A673 (cell line): Measurements from ENCODE around the gene ME2. TPM values are rescaled to one million over a fixed set of nuclear protein-coding genes. Genes with fewer than 3 reads are reported as not detected.

Source experiments
- BruUV-seq: library from RNA; stranded (reverse); fragments of 400-500 nt; replicated peaks from 2 replicates; lab custom pipeline; 2021; lab: Mats Ljungman, UMichigan
- CTCF ChIA-PET: fragments of 300-600 bp; sonication (Branson Sonifier 250); formaldehyde crosslinking; loops from one replicate; lab custom pipeline; 2022; ENCODE audit warnings: antibody characterized with exemption; lab: Charles Lee
- POLR2A ChIA-PET: fragments of 300-600 bp; sonication (Branson Sonifier 250); formaldehyde crosslinking; loops from one replicate; lab custom pipeline; 2022; ENCODE audit warnings: antibody characterized with exemption; ENCODE audit not compliant: low non-redundant PET; lab: Charles Lee
- DNase-seq: peaks from one replicate; pipeline ENCODE4 v3.0.0-alpha.2; 2015; ENCODE audit warnings: low spot score
- H3K27ac ChIP-seq: fragments of 200-600 bp; sonication (generic); 2 replicates; pipeline ENCODE4 v1.5.1; 2016; ENCODE audit warnings: mixed run types, low read depth, mild to moderate bottlenecking, mixed read lengths, antibody characterized with exemption, low read length; ENCODE audit not compliant: poor library complexity, severe bottlenecking
- H3K27me3 ChIP-seq: fragments of 200-600 bp; sonication (generic); replicated peaks from 2 replicates; pipeline ENCODE4 v1.6.1; 2017; ENCODE audit warnings: mixed run types, low read depth, mild to moderate bottlenecking, mixed read lengths, antibody characterized with exemption, low read length; ENCODE audit not compliant: insufficient read depth, poor library complexity
- H3K36me3 ChIP-seq: fragments of 200-600 bp; sonication (generic); 2 replicates; pipeline ENCODE4 v1.6.1; 2016; ENCODE audit warnings: mixed run types, mild to moderate bottlenecking, mixed read lengths, antibody characterized with exemption, low read length; ENCODE audit not compliant: insufficient read depth, poor library complexity, severe bottlenecking
- H3K4me1 ChIP-seq: fragments of 200-600 bp; sonication (generic); 2 replicates; pipeline ENCODE4 v1.6.1; 2017; ENCODE audit warnings: mixed run types, mild to moderate bottlenecking, mixed read lengths, antibody characterized with exemption, low read length; ENCODE audit not compliant: insufficient read depth, poor library complexity, severe bottlenecking
- H3K4me3 ChIP-seq: fragments of 200-600 bp; sonication (generic); 2 replicates; pipeline ENCODE4 v1.5.1; 2016; ENCODE audit warnings: low read depth, mixed run types, mild to moderate bottlenecking, mixed read lengths, low read length; ENCODE audit not compliant: poor library complexity, severe bottlenecking
- H3K9me3 ChIP-seq: fragments of 200-600 bp; sonication (generic); 2 replicates; pipeline ENCODE4 v1.6.1; 2016; ENCODE audit warnings: mixed run types, low read depth, mild to moderate bottlenecking, mixed read lengths, antibody characterized with exemption, low read length; ENCODE audit not compliant: poor library complexity, severe bottlenecking
- EZH2 ChIP-seq: fragments of 200-600 bp; sonication (generic); IDR thresholded peaks from 2 replicates; pipeline ENCODE4 v1.6.1; 2017; ENCODE audit warnings: borderline replicate concordance, low read depth, mild to moderate bottlenecking, mixed read lengths, antibody characterized with exemption, low read length; ENCODE audit not compliant: poor library complexity, severe bottlenecking
- intact Hi-C: fragments of 100-400 bp; cut with micrococcal nuclease; formaldehyde crosslinking; loops from one replicate; pipeline ENCODE4 v1.10.0; 2022; ENCODE audit not compliant: unreplicated experiment
- total RNA-seq: library from RNA; stranded (reverse); gene quantifications from 2 replicates; pipeline ENCODE4 v1.2.3, GENCODE V29; 2021
- TF ChIP-seq, protein P1 (sequence below): fragments of 300-800, 200-600 bp; sonication (generic); conservative IDR thresholded peaks from 2 replicates; pipeline ENCODE4 v1.5.1; 2017; ENCODE audit warnings: low read depth, mild to moderate bottlenecking, antibody characterized with exemption, low read length, moderate library complexity, mixed read lengths

ME2 gene
- total RNA-seq, 1 experiment from 2014 or later, result 55.3 TPM

DNA sequence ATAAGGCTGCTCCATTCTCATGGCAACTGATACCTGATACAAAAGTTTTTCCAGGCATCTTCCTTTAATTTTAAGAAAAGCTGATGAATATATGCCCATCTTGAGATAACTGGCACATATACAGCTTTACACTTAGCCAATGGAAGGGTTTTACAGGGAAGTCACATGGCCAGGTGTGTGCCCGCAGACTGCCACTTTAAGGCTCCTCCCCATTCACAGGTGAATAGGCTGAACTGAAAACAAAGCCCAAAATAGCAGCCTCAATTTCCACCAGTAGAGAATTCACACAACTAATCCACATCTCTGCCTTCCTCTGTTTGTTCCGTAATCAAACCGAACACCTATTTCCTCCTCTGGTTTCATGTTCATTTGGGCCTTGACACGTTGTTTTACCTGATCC, 9.8 kb upstream of the ME2 start:
- no peak for DNase-seq
- BruUV-seq, result no TSS peak
- H3K9me3 ChIP-seq, result no peaks in the 10 kb centered on the region
- H3K36me3 ChIP-seq, result no peaks in the 10 kb centered on the region
- CTCF ChIA-PET, result no interaction called here
- H3K4me3 ChIP-seq, result no peak overlapping the region
- POLR2A ChIA-PET, result no interaction called here
- no peak overlapping the region for H3K27ac ChIP-seq
- intact Hi-C loops, result no loop called here
- no peak for TF ChIP-seq EZH2
- TF ChIP-seq, protein P1, sequence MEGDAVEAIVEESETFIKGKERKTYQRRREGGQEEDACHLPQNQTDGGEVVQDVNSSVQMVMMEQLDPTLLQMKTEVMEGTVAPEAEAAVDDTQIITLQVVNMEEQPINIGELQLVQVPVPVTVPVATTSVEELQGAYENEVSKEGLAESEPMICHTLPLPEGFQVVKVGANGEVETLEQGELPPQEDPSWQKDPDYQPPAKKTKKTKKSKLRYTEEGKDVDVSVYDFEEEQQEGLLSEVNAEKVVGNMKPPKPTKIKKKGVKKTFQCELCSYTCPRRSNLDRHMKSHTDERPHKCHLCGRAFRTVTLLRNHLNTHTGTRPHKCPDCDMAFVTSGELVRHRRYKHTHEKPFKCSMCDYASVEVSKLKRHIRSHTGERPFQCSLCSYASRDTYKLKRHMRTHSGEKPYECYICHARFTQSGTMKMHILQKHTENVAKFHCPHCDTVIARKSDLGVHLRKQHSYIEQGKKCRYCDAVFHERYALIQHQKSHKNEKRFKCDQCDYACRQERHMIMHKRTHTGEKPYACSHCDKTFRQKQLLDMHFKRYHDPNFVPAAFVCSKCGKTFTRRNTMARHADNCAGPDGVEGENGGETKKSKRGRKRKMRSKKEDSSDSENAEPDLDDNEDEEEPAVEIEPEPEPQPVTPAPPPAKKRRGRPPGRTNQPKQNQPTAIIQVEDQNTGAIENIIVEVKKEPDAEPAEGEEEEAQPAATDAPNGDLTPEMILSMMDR, result no peak
- no peaks in the 10 kb centered on the region for H3K27me3 ChIP-seq
- H3K4me1 ChIP-seq, result no peaks in the 10 kb centered on the region

DNA sequence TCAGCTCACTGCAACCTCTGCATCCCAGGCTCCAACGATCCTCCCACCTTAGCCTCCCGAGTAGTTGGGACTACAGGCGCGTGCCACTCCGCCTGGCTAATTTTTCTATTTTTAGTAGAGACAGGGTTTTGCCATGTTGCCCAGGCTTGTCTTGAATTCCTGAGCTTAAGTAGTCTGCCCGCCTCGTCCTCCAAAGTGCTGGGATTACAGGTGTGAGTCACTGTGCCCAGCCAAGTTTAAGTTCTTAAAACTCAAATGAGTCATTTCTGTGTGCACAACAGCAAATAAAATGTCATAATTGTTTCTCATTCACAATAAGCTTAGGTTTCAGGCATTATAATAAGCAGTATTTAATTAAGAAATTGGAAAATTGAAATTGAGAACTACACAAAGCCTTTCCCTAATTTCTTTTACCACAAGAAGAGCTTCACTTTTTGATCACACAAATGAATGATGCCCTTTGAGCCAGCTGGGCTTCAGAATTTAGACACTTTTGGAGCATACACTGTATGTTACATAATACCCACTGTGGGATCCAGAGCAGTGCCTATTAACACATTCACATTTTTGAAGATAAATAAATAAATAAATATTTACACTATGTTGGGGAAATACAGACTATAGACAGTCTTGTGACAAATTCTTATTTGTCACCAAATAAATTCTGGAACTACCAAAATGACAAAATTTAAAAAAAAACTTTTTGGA, 8.6 kb upstream of the ME2 start:
- TF ChIP-seq, protein P1, result no peak
- TF ChIP-seq EZH2, result no peak
- H3K27me3 ChIP-seq, result no peaks in the 10 kb centered on the region
- H3K4me1 ChIP-seq, result no peaks in the 10 kb centered on the region
- ChIA-PET CTCF (no interaction called here), POLR2A (no interaction called here)
- H3K9me3 ChIP-seq, result no peaks in the 10 kb centered on the region
- BruUV-seq, result no TSS peak
- H3K36me3 ChIP-seq, result no peaks in the 10 kb centered on the region
- DNase-seq, result peak; percentile 37
- H3K4me3 ChIP-seq, result no peak overlapping the region
- intact Hi-C loops, result no loop called here
- no peak overlapping the region for H3K27ac ChIP-seq

DNA sequence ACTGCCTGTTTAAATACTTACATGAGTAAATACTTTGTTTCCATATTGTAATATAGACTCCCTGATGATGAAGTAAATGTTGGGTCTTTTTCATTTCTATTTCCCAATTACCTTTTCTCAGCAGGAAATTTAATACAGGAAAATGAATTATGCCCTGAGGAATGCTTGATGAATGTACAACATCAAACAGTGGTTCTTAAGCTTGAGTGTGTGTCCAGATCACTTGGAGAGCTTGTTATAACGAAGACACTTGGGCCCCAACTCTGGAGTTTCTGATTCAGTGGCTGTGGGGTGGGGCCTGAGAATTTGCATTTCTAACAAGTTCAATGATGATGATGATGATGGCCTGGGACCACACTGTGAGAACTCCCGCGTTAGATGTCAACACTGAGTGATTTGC, 7.1 kb upstream of the ME2 start:
- Histone ChIP-seq H3K4me3 (no peak overlapping the region), H3K27me3 (no peaks in the 10 kb centered on the region), H3K27ac (no peak overlapping the region), H3K36me3 (no peaks in the 10 kb centered on the region), H3K4me1 (no peaks in the 10 kb centered on the region), H3K9me3 (no peaks in the 10 kb centered on the region)
- CTCF ChIA-PET, result no interaction called here
- no peak for DNase-seq
- BruUV-seq, result no TSS peak
- no peak for TF ChIP-seq EZH2
- TF ChIP-seq, protein P1, result no peak
- intact Hi-C loops, result no loop called here
- POLR2A ChIA-PET, result no interaction called here
